Measurements from ENCODE around the gene RBM25.

RBM25 gene

DNA sequence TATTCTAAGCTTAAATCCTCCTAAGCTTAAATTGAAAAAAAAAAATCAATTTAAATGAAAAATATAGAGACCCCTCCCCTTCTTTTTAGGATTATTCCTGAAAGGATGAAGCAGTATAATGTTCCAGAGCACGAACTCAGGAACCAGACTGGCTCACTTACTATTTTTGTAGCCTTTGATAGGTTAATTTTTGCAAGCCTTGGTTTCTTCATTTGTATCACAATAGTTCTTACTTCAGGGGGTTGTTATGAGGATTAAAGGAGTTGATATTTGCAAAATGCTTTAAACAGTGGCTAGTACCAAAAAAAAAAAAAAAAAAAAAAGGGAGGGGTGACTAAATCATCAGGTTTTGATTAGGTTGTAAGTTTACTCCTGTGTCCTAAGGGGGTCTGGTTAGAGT lies 3.1 kb upstream of the RBM25 start:
- TF ChIP-seq, protein P1, sequence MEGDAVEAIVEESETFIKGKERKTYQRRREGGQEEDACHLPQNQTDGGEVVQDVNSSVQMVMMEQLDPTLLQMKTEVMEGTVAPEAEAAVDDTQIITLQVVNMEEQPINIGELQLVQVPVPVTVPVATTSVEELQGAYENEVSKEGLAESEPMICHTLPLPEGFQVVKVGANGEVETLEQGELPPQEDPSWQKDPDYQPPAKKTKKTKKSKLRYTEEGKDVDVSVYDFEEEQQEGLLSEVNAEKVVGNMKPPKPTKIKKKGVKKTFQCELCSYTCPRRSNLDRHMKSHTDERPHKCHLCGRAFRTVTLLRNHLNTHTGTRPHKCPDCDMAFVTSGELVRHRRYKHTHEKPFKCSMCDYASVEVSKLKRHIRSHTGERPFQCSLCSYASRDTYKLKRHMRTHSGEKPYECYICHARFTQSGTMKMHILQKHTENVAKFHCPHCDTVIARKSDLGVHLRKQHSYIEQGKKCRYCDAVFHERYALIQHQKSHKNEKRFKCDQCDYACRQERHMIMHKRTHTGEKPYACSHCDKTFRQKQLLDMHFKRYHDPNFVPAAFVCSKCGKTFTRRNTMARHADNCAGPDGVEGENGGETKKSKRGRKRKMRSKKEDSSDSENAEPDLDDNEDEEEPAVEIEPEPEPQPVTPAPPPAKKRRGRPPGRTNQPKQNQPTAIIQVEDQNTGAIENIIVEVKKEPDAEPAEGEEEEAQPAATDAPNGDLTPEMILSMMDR (IDR thresholded peaks at IDR 0.05; ENCODE audit: insufficient read depth, low read depth, low read length, missing control alignments), result no peak
- H3K4me3 ChIP-seq (ENCODE audit: low read length), result no peak overlapping the region
- no peak for DNase-seq (ENCODE audit: low read depth)

DNA sequence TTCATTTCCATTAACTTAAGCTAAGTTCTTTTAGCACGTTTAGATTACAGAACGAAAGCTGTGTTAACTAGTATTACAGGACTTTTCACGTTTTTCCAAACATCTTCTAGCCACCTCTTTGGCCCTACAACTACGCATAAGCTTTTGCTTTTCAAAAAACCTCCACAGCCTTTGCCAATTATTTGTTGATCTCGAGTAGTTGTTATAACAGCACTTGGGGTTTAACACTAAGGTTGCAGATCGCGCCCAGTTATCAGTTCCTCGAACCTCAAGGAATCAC lies 450 bp upstream of the RBM25 start:
- DNase-seq (ENCODE audit: low read depth), result no peak
- TF ChIP-seq, protein P1 (IDR thresholded peaks at IDR 0.05; ENCODE audit: insufficient read depth, low read depth, low read length, missing control alignments), result no peak
- peak overlapping the region; percentile 95 for H3K4me3 ChIP-seq (ENCODE audit: low read length)

DNA sequence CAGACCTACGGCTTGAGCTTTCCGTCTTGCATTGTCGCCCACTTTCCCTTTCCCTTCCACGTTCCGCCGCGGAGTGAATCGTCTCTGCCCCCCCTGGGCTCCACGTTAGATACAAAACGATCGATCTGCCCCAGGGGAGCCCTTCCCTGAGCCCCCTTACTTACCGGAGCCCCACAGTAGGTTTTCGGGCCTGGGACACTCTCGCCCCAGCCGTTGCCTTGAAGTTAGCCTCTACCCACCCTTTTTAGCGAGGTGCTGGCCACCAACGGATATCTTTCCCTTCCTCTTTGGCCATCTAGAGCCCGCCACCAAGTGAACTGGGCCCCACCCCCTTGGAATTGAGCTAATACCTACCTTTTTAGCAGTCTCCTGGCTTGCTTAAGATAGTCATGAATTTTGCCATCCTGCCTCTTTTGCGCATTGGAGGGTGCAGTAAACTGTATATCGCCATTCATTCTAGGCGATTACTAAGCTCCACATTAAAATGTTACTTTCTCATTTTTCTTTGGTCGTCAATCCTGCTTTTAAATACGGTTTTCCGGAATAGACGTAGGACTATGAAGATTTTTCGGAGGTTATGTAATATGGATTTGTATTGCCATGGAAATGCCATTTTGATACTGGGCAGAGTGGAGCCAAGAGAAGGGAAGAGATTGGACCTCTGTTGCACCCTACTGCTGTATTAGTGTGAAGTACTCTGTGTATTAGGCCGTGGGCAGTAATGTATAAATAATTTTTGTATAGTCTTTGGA lies 764 bp downstream of the RBM25 start:
- peak overlapping the region; percentile 95 for H3K4me3 ChIP-seq (ENCODE audit: low read length)
- TF ChIP-seq, protein P1 (IDR thresholded peaks at IDR 0.05; ENCODE audit: insufficient read depth, low read depth, low read length, missing control alignments), result no peak
- peak; percentile 32 for DNase-seq (ENCODE audit: low read depth)

DNA sequence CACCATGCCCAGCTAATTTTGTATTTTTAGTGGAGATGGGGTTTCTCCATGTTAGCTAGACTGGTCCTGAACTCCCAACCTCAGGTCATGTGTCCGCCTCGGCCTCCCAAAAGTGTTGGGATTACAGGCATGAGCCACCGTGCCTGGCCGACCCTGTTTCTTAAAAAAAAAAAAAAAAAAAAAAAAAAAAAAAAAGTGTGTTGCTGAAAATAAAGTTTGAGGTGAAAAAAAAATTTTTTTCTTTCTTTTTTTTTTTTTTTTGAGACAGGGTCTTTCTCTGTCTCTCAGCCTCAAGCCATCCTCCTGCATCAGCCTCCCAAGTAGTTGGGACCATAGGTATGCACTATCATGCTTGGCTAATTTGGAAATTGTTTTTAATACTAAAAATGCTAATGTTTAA lies 11.3 kb downstream of the RBM25 start:
- no peak for DNase-seq (ENCODE audit: low read depth)
- TF ChIP-seq, protein P1 (IDR thresholded peaks at IDR 0.05; ENCODE audit: insufficient read depth, low read depth, low read length, missing control alignments), result no peak
- no peak overlapping the region for H3K4me3 ChIP-seq (ENCODE audit: low read length)

DNA sequence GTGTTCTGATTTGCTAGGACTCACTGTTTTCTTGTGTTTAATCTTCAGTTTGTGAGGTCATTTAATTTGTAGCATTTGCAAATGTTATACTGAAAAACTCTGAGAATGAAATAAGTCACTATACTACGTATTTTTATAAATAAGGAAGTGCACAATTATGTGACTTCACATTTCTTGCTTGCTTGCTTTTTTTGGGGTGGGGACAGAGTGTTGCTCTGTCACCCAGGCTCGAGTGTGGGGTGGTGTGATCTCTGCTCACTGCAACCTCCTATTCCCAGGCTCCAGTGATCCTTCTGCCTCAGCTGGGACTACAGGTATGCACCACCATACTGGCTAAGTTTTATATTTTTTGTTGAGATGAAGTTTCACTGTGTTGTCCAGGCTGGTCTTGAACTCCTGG lies 32.7 kb downstream of the RBM25 start:
- TF ChIP-seq, protein P1 (IDR thresholded peaks at IDR 0.05; ENCODE audit: insufficient read depth, low read depth, low read length, missing control alignments), result no peak
- H3K4me3 ChIP-seq (ENCODE audit: low read length), result no peak overlapping the region
- no peak for DNase-seq (ENCODE audit: low read depth)

DNA sequence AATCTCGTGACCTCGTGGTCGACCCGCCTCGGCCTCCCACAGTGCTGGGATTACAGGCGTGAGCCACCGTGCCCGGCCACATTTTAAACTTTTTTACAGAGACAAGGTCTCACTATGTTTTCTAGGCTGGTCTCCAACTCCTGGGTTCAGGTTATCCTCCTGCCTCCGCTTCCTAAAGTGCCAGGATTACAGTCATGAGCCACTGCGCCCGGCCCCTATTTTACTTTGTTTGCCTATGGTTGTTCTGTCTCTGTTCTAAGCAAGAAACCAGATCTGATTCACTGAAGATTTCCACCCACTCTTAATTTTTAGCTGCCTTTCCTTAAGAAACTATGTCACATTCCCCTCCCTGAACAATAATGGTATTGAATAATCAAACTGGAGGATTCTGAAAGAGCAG lies 39.1 kb downstream of the RBM25 start:
- no peak overlapping the region for H3K4me3 ChIP-seq (ENCODE audit: low read length)
- TF ChIP-seq, protein P1 (IDR thresholded peaks at IDR 0.05; ENCODE audit: insufficient read depth, low read depth, low read length, missing control alignments), result no peak
- no peak for DNase-seq (ENCODE audit: low read depth)

DNA sequence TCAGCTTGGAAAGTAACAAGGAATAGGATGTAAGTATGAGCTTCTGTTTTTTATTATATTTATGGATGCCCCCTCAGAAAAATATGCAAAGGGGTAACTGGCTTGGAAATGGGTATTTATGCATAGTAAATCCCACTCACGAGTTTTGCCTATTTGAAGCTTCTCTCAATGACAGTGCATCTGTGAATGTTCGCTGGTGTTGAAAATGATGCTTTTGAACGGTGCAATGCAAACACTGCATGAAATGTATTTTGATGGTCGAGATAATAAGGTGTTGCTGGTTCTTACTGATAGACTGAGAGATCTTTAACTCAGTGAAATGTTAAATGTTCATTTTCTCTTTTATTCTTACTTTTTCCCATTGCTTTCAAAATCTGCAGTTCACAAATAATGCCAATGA lies 42.0 kb downstream of the RBM25 start:
- TF ChIP-seq, protein P1 (IDR thresholded peaks at IDR 0.05; ENCODE audit: insufficient read depth, low read depth, low read length, missing control alignments), result no peak
- no peak for DNase-seq (ENCODE audit: low read depth)
- no peak overlapping the region for H3K4me3 ChIP-seq (ENCODE audit: low read length)

Measured in epithelial cell of esophagus (primary cell).